Activated CD8-positive, alpha-beta memory T cell treated with anti-CD3 and anti-CD28 coated beads for 36 hours (primary cell): ENCODE results near the gene GNG12. TPM values are rescaled to one million over a fixed set of nuclear protein-coding genes. Genes with fewer than 3 reads are reported as not detected.

ENCODE experiments used
- CTCF ChIA-PET: fragments of 350-600 bp; sonication (Branson Sonifier 250); formaldehyde crosslinking; loops from one replicate; lab custom pipeline; 2021; ENCODE audit warnings: antibody characterized with exemption; lab: Charles Lee
- POLR2A ChIA-PET: fragments of 350-600 bp; sonication (Branson Sonifier 250); formaldehyde crosslinking; loops from one replicate; lab custom pipeline; 2021; ENCODE audit warnings: antibody characterized with exemption; lab: Charles Lee
- total RNA-seq, 2 experiments: library from RNA; stranded (reverse); gene quantifications; one replicate each; pipeline ENCODE4 v1.2.3, GENCODE V29; 2021

The GNG12 gene
- total RNA-seq, 2 experiments from 2014 or later, result 0.27 to 0.34 TPM

- ChIA-PET CTCF (no interaction called here), POLR2A (no interaction called here)
Measured at GRCh38 chr1:67726224-67726623, 107.0 kb downstream of the GNG12 start.

GRCh38 chr1:67724928-67725560 lies 108.2 kb downstream of the GNG12 start:
- POLR2A ChIA-PET, result no interaction called here
- CTCF ChIA-PET, result no interaction called here

- POLR2A ChIA-PET, result interaction anchor here (1.4 kb wide), 1 partner anchor 39 kb away, joined by 8 read pairs; the partner anchor contains the start of gene GADD45A
Measured at GRCh38 chr1:67723620-67724019, 109.6 kb downstream of the GNG12 start.

GRCh38 chr1:67723126-67723525 lies 110.1 kb downstream of the GNG12 start:
- POLR2A ChIA-PET, result interaction anchor here (1.4 kb wide), 1 partner anchor 39 kb away, joined by 8 read pairs; the partner anchor contains the start of gene GADD45A
- CTCF ChIA-PET, result no interaction called here

More at GRCh38 chr1:67723620-67724019, 109.6 kb downstream of the GNG12 start:
- CTCF ChIA-PET, result interaction anchor here (0.8 kb wide), 1 partner anchor 39 kb away, joined by 3 read pairs; no protein-coding TSS in a partner anchor

- ChIA-PET CTCF (no interaction called here), POLR2A (no interaction called here)
Measured at GRCh38 chr1:67722292-67722944, 110.8 kb downstream of the GNG12 start.

- ChIA-PET POLR2A (no interaction called here), CTCF (no interaction called here)
Measured at GRCh38 chr1:67721650-67722291, 111.5 kb downstream of the GNG12 start.

- POLR2A ChIA-PET, result no interaction called here
- CTCF ChIA-PET, result interaction anchor here (1.0 kb wide), 1 partner anchor 159 kb away, joined by 4 read pairs; no protein-coding TSS in a partner anchor
Measured at GRCh38 chr1:67721112-67721511, 112.2 kb downstream of the GNG12 start.

GRCh38 chr1:67719329-67720196 lies 113.7 kb downstream of the GNG12 start:
- CTCF ChIA-PET, result interaction anchor here (1.8 kb wide), 1 partner anchor 41 kb away, joined by 5 read pairs; no protein-coding TSS in a partner anchor
- POLR2A ChIA-PET, result no interaction called here

GRCh38 chr1:67717876-67718275 lies 115.4 kb downstream of the GNG12 start:
- POLR2A ChIA-PET, result no interaction called here
- CTCF ChIA-PET, result interaction anchor here (0.6 to 1.8 kb wide), 2 partner anchors 42 to 100 kb away, joined by 3 to 5 read pairs; no protein-coding TSS in a partner anchor

GRCh38 chr1:67716800-67717199 lies 116.5 kb downstream of the GNG12 start:
- CTCF ChIA-PET, result no interaction called here
- POLR2A ChIA-PET, result no interaction called here

GRCh38 chr1:67715819-67716218 lies 117.4 kb downstream of the GNG12 start:
- ChIA-PET POLR2A (no interaction called here), CTCF (interaction anchor here (0.5 to 1.2 kb wide), 2 partner anchors 12 to 298 kb away, joined by 3 read pairs; no protein-coding TSS in a partner anchor)

GRCh38 chr1:67713057-67713846 lies 120.0 kb downstream of the GNG12 start:
- CTCF ChIA-PET, result no interaction called here

GRCh38 chr1:67711855-67712212 lies 121.4 kb downstream of the GNG12 start:
- ChIA-PET CTCF (no interaction called here), POLR2A (no interaction called here)

More at GRCh38 chr1:67713057-67713846, 120.0 kb downstream of the GNG12 start:
- POLR2A ChIA-PET, result no interaction called here

GRCh38 chr1:67711158-67711854 lies 122.0 kb downstream of the GNG12 start:
- ChIA-PET POLR2A (no interaction called here), CTCF (no interaction called here)

- CTCF ChIA-PET, result no interaction called here
Measured at GRCh38 chr1:67710417-67710816, 122.8 kb downstream of the GNG12 start.

GRCh38 chr1:67708606-67709005 lies 124.7 kb downstream of the GNG12 start:
- ChIA-PET POLR2A (no interaction called here), CTCF (no interaction called here)

More at GRCh38 chr1:67710417-67710816, 122.8 kb downstream of the GNG12 start:
- POLR2A ChIA-PET, result no interaction called here

- POLR2A ChIA-PET, result no interaction called here
Measured at GRCh38 chr1:67705735-67706453, 127.4 kb downstream of the GNG12 start.

More at GRCh38 chr1:67705735-67706453, 127.4 kb downstream of the GNG12 start:
- CTCF ChIA-PET, result no interaction called here
